OCI-LY7 (cell line): ENCODE results near the gene PPL. TPM values are rescaled to one million over a fixed set of nuclear protein-coding genes. Genes with fewer than 3 reads are reported as not detected.
"Not testable (repeated sequence)": the region's sequence is repeated elsewhere in the genome, so short reads cannot be mapped to it uniquely, and the experiment has no call there.

Experiments
- BruUV-seq: library from RNA; stranded (reverse); fragments of 400-500 nt; replicated peaks from 2 replicates; lab custom pipeline; 2021; lab: Mats Ljungman, UMichigan
- CTCF ChIA-PET: fragments of 300-600 bp; sonication (Branson Sonifier 250); formaldehyde crosslinking; loops from one replicate; lab custom pipeline; 2022; ENCODE audit warnings: antibody characterized with exemption; ENCODE audit not compliant: unreplicated experiment; lab: Charles Lee
- POLR2A ChIA-PET: fragments of 300-600 bp; sonication (Branson Sonifier 250); formaldehyde crosslinking; loops from one replicate; lab custom pipeline; 2022; ENCODE audit warnings: antibody characterized with exemption; lab: Charles Lee
- DNase-seq: peaks from one replicate; pipeline ENCODE4 v3.0.0-alpha.2; 2015; ENCODE audit warnings: low spot score
- H2AFZ ChIP-seq: fragments of 200-600 bp; sonication (generic), shearing (Covaris generic); 2 replicates; pipeline ENCODE4 v1.6.1; 2014; ENCODE audit warnings: mild to moderate bottlenecking, antibody characterized with exemption, low read length, moderate library complexity
- H3K27ac ChIP-seq: fragments of 200-600 bp; sonication (generic); 2 replicates; pipeline ENCODE4 v1.5.1; 2014; ENCODE audit warnings: mixed run types, low read depth, mild to moderate bottlenecking, moderate library complexity, low read length, inconsistent platforms; ENCODE audit not compliant: poor library complexity, severe bottlenecking
- H3K36me3 ChIP-seq: fragments of 200-600 bp; sonication (generic); 2 replicates; pipeline ENCODE4 v1.6.1; 2014; ENCODE audit warnings: mild to moderate bottlenecking, antibody characterized with exemption, low read length, moderate library complexity, mixed read lengths; ENCODE audit not compliant: insufficient read depth
- H3K4me1 ChIP-seq: fragments of 200-600 bp; sonication (generic); 2 replicates; pipeline ENCODE4 v1.5.1; 2014; ENCODE audit warnings: mild to moderate bottlenecking, low read length; ENCODE audit not compliant: insufficient read depth, poor library complexity, severe bottlenecking
- H3K4me2 ChIP-seq: fragments of 200-600 bp; sonication (generic); 2 replicates; pipeline ENCODE4 v1.6.1; 2014; ENCODE audit warnings: mild to moderate bottlenecking, low read length
- H3K4me3 ChIP-seq: fragments of 200-600 bp; sonication (generic); 2 replicates; pipeline ENCODE4 v1.5.1; 2014; ENCODE audit warnings: mild to moderate bottlenecking, low read depth, low read length; ENCODE audit not compliant: poor library complexity, severe bottlenecking
- H3K79me2 ChIP-seq: fragments of 200-600 bp; sonication (generic); 2 replicates; pipeline ENCODE4 v1.6.1; 2016; ENCODE audit warnings: low read depth, mild to moderate bottlenecking, low read length, moderate library complexity, mixed read lengths; ENCODE audit not compliant: insufficient read depth
- H3K9me2 ChIP-seq: fragments of 200-600 bp; sonication (generic); 2 replicates; pipeline ENCODE4 v1.6.1; 2016; ENCODE audit warnings: mild to moderate bottlenecking, low read length, mixed read lengths; ENCODE audit not compliant: insufficient read depth
- H3K9me3 ChIP-seq: fragments of 200-600 bp; sonication (generic); 2 replicates; pipeline ENCODE4 v1.6.1; 2014; ENCODE audit warnings: mild to moderate bottlenecking, mixed run types, low read length, mixed read lengths
- H4K20me1 ChIP-seq: fragments of 200-600 bp; sonication (generic); 2 replicates; pipeline ENCODE4 v1.6.1; 2014; ENCODE audit warnings: mild to moderate bottlenecking, antibody characterized with exemption, low read length, moderate library complexity, mixed read lengths; ENCODE audit not compliant: insufficient read depth
- EZH2phosphoT487 ChIP-seq: fragments of 200-600 bp; sonication (generic); IDR thresholded peaks from 2 replicates; pipeline ENCODE4 v1.6.1; 2018; ENCODE audit warnings: low read depth, borderline replicate concordance, mild to moderate bottlenecking, mixed run types, antibody characterized with exemption, low read length, moderate library complexity, mixed read lengths
- intact Hi-C: fragments of 100-400 bp; cut with micrococcal nuclease; formaldehyde crosslinking; loops from one replicate; pipeline ENCODE4 v1.10.0; 2022; ENCODE audit not compliant: unreplicated experiment
- total RNA-seq, 2 experiments: library from RNA; depleted of rRNA in 1 of 2; stranded (reverse); fragments of >200 nt in 1 of 2; shearing (Covaris generic) in 1 of 2; gene quantifications; 2 replicates each; pipeline ENCODE4 v1.2.3, GENCODE V29; 2014 to 2022
- TF ChIP-seq, protein P1 (sequence below): fragments of 200-600 bp; sonication (generic); conservative IDR thresholded peaks from 2 replicates; pipeline ENCODE4 v1.5.1; 2014; ENCODE audit warnings: mild to moderate bottlenecking, antibody characterized with exemption, low read length, moderate library complexity, mixed read lengths

Gene PPL
- total RNA-seq, 2 experiments from 2014 or later = not detected

DNA sequence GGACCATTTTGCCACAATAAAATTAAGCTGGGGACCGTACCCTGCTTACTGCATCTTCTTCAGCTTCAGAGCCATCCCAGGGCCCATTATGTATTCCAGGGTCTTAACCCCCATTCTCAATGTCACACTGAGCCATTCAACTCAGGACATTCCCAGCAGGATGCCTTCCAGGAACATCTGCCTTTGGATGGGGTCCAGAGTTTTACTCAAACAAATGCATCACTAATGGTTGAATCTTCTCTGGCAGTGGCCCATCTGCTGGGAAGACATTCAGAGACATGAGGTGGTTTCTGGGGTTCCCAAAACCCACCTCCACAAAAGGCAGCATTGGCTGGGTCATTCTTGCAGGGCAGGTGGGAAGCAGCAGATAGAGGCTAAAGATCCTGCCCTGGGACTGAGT lies 17.8 kb upstream of the PPL start:
- H3K79me2 ChIP-seq = no peaks in the 10 kb centered on the region
- H3K4me1 ChIP-seq = peaks cover 3% of the 10 kb centered on the region
- TF ChIP-seq, protein P1, sequence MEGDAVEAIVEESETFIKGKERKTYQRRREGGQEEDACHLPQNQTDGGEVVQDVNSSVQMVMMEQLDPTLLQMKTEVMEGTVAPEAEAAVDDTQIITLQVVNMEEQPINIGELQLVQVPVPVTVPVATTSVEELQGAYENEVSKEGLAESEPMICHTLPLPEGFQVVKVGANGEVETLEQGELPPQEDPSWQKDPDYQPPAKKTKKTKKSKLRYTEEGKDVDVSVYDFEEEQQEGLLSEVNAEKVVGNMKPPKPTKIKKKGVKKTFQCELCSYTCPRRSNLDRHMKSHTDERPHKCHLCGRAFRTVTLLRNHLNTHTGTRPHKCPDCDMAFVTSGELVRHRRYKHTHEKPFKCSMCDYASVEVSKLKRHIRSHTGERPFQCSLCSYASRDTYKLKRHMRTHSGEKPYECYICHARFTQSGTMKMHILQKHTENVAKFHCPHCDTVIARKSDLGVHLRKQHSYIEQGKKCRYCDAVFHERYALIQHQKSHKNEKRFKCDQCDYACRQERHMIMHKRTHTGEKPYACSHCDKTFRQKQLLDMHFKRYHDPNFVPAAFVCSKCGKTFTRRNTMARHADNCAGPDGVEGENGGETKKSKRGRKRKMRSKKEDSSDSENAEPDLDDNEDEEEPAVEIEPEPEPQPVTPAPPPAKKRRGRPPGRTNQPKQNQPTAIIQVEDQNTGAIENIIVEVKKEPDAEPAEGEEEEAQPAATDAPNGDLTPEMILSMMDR = no peak
- TF ChIP-seq EZH2phosphoT487 = no peak
- ChIA-PET CTCF (no interaction called here), POLR2A (interaction anchor here (0.5 kb wide), 1 partner anchor 97 kb away, joined by 3 read pairs; no protein-coding TSS in a partner anchor)
- no peak overlapping the region for H3K27ac ChIP-seq
- H2AFZ ChIP-seq = no peak overlapping the region
- no peaks in the 10 kb centered on the region for H3K36me3 ChIP-seq
- H4K20me1 ChIP-seq = no peaks in the 10 kb centered on the region
- H3K9me2 ChIP-seq = no peaks in the 10 kb centered on the region
- DNase-seq = no peak
- no peak overlapping the region for H3K4me3 ChIP-seq
- no peak overlapping the region for H3K4me2 ChIP-seq
- BruUV-seq = no TSS peak
- intact Hi-C loops = loop anchor here (5.0 kb wide), 1 partner anchor 447 kb away; no protein-coding TSS in a partner anchor
- no peaks in the 10 kb centered on the region for H3K9me3 ChIP-seq

DNA sequence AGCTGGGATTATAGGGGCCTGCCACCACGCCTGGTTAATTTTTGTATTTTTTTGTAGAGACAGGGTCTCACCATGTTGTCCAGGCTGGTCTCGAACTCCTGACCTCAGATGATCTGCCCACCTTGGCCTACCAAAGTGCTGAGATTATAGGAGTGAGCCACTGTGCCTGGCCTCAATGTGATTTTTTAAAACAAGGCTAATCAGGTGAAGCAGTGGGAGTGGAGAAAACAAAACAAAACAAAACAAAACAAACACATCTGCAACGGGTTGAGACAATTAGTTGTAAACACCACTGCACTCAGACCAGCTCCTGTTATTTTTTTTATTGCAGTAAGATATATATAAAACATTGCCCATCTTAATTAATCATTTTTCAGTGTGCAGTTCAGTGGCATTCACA lies 14.6 kb upstream of the PPL start:
- H2AFZ ChIP-seq, intact Hi-C loops, H3K9me2 ChIP-seq, H4K20me1 ChIP-seq, H3K4me2 ChIP-seq, H3K79me2 ChIP-seq, CTCF ChIA-PET, H3K4me1 ChIP-seq, DNase-seq, BruUV-seq, H3K9me3 ChIP-seq, H3K27ac ChIP-seq, H3K36me3 ChIP-seq, H3K4me3 ChIP-seq: not testable (repeated sequence)
- POLR2A ChIA-PET = interaction anchor here (0.7 kb wide), 1 partner anchor 30 kb away, joined by 6 read pairs; no protein-coding TSS in a partner anchor

DNA sequence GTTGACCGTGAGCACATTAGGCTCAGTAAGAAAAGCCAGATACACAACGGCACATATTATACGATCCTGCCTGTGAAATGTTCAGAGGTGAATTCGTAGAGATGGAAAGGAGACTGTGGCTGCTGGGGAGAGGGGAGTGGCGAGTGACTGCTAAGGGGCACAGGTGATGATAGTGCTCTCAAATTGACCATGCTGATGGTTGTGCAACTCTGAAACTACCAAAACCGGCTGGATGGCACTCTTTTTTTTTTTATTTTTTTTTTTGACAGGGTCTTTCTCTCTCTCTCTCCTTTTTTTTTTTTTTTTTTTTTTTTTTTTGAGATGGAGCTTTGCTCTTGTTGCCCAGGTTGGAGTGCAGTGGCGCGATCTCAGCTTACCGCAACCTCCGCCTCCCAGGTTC lies 13.0 kb upstream of the PPL start:
- Histone ChIP-seq H3K4me1 (no peaks in the 10 kb centered on the region), H3K27ac (no peak overlapping the region), H3K4me3 (no peak overlapping the region), H3K36me3 (no peaks in the 10 kb centered on the region), H3K9me2 (no peaks in the 10 kb centered on the region), H2AFZ (no peak overlapping the region), H3K4me2 (no peak overlapping the region), H3K79me2 (no peaks in the 10 kb centered on the region), H3K9me3 (no peaks in the 10 kb centered on the region), H4K20me1 (no peaks in the 10 kb centered on the region)
- TF ChIP-seq EZH2phosphoT487 = no peak
- TF ChIP-seq, protein P1 = no peak
- no peak for DNase-seq
- intact Hi-C loops = no loop called here
- ChIA-PET CTCF (no interaction called here), POLR2A (interaction anchor here (0.6 kb wide), 1 partner anchor 528 kb away, joined by 4 read pairs; no protein-coding TSS in a partner anchor)
- BruUV-seq = no TSS peak
